ENCODE measurements around the gene GCNT1. TPM values are rescaled to one million over a fixed set of nuclear protein-coding genes. Genes with fewer than 3 reads are reported as not detected.

The GCNT1 gene
- total RNA-seq, 1 donor from 2014 or later, result 8.0 TPM

DNA sequence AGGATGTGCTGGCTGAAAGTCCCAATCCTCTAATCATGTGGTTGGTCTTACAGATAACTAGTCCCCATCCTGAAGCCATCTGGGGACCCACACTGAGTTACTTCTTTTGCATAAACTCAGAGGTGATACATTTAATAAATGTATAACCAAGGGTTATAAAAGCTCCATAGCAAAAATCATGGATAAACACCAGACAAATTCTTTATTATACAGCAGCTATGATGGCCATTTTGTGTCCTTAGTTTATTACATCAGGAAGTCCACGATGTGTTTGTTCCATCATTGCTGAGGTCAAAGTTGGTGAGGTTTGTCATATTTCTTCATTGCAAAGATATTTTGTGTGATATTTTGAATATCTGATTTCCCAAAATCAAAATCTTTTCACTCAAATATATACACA, 80.2 kb downstream of the GCNT1 start:
- TF ChIP-seq, protein P1, sequence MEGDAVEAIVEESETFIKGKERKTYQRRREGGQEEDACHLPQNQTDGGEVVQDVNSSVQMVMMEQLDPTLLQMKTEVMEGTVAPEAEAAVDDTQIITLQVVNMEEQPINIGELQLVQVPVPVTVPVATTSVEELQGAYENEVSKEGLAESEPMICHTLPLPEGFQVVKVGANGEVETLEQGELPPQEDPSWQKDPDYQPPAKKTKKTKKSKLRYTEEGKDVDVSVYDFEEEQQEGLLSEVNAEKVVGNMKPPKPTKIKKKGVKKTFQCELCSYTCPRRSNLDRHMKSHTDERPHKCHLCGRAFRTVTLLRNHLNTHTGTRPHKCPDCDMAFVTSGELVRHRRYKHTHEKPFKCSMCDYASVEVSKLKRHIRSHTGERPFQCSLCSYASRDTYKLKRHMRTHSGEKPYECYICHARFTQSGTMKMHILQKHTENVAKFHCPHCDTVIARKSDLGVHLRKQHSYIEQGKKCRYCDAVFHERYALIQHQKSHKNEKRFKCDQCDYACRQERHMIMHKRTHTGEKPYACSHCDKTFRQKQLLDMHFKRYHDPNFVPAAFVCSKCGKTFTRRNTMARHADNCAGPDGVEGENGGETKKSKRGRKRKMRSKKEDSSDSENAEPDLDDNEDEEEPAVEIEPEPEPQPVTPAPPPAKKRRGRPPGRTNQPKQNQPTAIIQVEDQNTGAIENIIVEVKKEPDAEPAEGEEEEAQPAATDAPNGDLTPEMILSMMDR (IDR thresholded peaks at IDR 0.05), result no peak
- no peaks in the 10 kb centered on the region for H3K27me3 Mint-ChIP-seq (ENCODE audit: unreplicated experiment)
- H3K4me1 Mint-ChIP-seq (ENCODE audit: unreplicated experiment), result peaks cover 18% of the 10 kb centered on the region
- no peak overlapping the region for H3K4me3 Mint-ChIP-seq (ENCODE audit: unreplicated experiment)
- no peak for DNase-seq (ENCODE audit: extremely low spot score, unreplicated experiment)
- no peaks in the 10 kb centered on the region for H3K36me3 Mint-ChIP-seq (ENCODE audit: unreplicated experiment)
- no peaks in the 10 kb centered on the region for H3K9me3 Mint-ChIP-seq (ENCODE audit: unreplicated experiment)
- H3K27ac Mint-ChIP-seq (ENCODE audit: unreplicated experiment), result no peak overlapping the region

DNA sequence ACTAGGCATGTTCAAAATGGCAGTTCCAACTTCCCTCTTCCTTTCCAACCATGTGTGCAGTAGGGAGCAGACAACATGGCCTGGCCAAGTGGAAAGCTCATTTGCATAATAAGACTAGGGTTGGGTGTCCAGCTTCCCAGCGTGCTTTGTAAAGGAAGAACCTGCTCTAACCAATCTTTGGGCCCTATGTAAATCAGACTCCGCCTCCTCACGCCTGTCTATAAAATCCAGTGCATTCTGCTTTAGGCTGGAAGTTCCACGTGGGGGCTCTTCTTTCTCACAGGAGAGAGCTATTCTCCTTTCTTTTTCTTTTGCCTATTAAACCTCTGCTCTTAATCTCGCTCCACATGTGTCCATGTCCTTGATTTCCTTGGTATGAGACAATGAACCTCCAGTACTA, 83.4 kb downstream of the GCNT1 start:
- Mint-ChIP-seq H3K9me3 (ENCODE audit: unreplicated experiment) (no peaks in the 10 kb centered on the region), H3K36me3 (ENCODE audit: unreplicated experiment) (no peaks in the 10 kb centered on the region), H3K4me3 (ENCODE audit: unreplicated experiment) (no peak overlapping the region), H3K27me3 (ENCODE audit: unreplicated experiment) (no peaks in the 10 kb centered on the region), H3K27ac (ENCODE audit: unreplicated experiment) (no peak overlapping the region), H3K4me1 (ENCODE audit: unreplicated experiment) (peaks cover 4% of the 10 kb centered on the region)
- TF ChIP-seq, protein P1 (IDR thresholded peaks at IDR 0.05), result no peak
- no peak for DNase-seq (ENCODE audit: extremely low spot score, unreplicated experiment)

DNA sequence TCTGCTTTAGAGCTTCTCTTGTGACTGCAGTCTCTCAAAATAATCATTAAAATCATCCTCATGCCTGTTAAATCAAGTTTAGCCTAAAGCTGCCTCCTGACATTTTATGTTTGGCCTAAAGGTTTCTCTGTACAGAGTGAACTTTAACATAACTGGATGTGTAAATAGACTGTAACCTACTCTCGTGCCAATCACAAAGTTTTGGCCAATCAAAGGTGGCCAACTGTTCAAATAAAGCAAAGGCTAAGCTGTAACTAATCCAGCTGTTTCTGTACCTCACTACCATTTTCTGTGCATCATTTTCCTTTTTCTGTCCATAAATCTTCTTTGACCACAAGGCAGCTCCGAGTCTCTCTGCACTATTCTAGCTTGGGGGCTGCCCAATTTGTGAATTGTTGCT, 86.2 kb downstream of the GCNT1 start:
- Mint-ChIP-seq H3K27me3 (ENCODE audit: unreplicated experiment) (no peaks in the 10 kb centered on the region), H3K4me1 (ENCODE audit: unreplicated experiment) (peaks cover 3% of the 10 kb centered on the region), H3K9me3 (ENCODE audit: unreplicated experiment) (no peaks in the 10 kb centered on the region), H3K36me3 (ENCODE audit: unreplicated experiment) (no peaks in the 10 kb centered on the region), H3K4me3 (ENCODE audit: unreplicated experiment) (no peak overlapping the region), H3K27ac (ENCODE audit: unreplicated experiment) (no peak overlapping the region)
- TF ChIP-seq, protein P1 (IDR thresholded peaks at IDR 0.05), result no peak
- no peak for DNase-seq (ENCODE audit: extremely low spot score, unreplicated experiment)

DNA sequence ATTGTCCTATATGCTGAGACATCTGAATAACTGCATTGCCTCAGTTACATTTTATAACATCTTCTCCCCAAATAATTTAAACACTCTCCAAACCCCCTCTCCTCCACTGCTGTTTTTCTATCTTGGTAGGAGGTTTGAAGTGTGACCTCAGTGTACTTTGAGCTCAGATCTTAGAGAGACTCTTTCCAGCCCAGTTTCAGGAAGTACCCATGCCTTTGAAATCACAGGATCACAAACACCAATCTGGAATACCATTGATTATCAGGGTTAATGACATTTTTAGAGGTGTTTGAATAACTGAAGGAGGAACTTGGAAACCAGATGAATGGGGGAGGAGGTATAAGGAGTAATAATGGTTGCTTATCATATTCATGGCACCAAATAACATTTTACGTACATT, 93.2 kb downstream of the GCNT1 start:
- no peak for DNase-seq (ENCODE audit: extremely low spot score, unreplicated experiment)
- TF ChIP-seq, protein P1 (IDR thresholded peaks at IDR 0.05), result no peak
- Mint-ChIP-seq H3K9me3 (ENCODE audit: unreplicated experiment) (no peaks in the 10 kb centered on the region), H3K27me3 (ENCODE audit: unreplicated experiment) (no peaks in the 10 kb centered on the region), H3K4me1 (ENCODE audit: unreplicated experiment) (peaks cover 16% of the 10 kb centered on the region), H3K36me3 (ENCODE audit: unreplicated experiment) (no peaks in the 10 kb centered on the region), H3K27ac (ENCODE audit: unreplicated experiment) (no peak overlapping the region), H3K4me3 (ENCODE audit: unreplicated experiment) (no peak overlapping the region)

DNA sequence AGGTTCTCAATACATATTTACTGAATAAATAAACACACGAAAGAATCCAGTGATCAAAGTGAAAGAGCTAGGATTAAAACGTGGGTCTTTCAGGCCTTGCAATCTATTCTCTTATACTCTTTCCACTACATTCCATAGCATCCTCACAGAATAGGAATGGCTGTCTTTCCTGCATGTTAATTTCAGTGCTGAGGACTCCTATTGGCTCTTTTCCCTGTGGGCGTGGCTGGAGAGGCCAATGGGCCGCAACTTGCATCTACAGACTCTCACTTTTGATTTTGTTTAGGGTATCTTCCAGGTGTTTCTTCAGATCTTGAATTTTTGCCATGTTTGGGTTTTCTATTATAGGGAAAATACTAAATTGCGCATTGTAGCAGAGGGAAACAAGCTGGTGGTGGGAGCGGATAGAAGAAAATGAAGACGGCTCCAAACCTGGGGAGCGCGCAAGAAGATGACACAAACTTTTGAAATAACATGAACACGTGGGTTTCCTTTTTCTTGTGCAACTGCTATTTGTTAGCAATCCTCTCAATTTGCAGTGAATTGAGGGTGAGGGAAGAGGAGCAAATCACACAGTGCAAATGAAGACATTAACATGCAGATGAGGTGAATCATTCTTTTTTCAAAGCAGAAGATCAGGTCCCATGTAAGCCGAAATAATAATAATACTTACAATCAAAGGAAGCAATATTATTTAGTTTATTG, 93.9 kb downstream of the GCNT1 start:
- no peak overlapping the region for H3K27ac Mint-ChIP-seq (ENCODE audit: unreplicated experiment)
- H3K36me3 Mint-ChIP-seq (ENCODE audit: unreplicated experiment), result no peaks in the 10 kb centered on the region
- H3K9me3 Mint-ChIP-seq (ENCODE audit: unreplicated experiment), result no peaks in the 10 kb centered on the region
- no peaks in the 10 kb centered on the region for H3K27me3 Mint-ChIP-seq (ENCODE audit: unreplicated experiment)
- DNase-seq (ENCODE audit: extremely low spot score, unreplicated experiment), result no peak
- peaks cover 22% of the 10 kb centered on the region for H3K4me1 Mint-ChIP-seq (ENCODE audit: unreplicated experiment)
- TF ChIP-seq, protein P1 (IDR thresholded peaks at IDR 0.05), result no peak
- no peak overlapping the region for H3K4me3 Mint-ChIP-seq (ENCODE audit: unreplicated experiment)

All from osteocyte (in vitro differentiated cells).